ENCODE results near the gene CENPU. TPM values are rescaled to one million over a fixed set of nuclear protein-coding genes. Genes with fewer than 3 reads are reported as not detected.

The CENPU gene
- total RNA-seq, 1 experiment from 2014 or later, result 38.2 TPM

GRCh38 chr4:184728858-184729257 lies 5.0 kb downstream of the CENPU start:
- Histone ChIP-seq H3K4me3 (ENCODE audit: low read length) (no peak overlapping the region), H3K9me2 (replicated peaks; ENCODE audit: low read length) (no peaks in the 10 kb centered on the region), H3K9me3 (ENCODE audit: low read length) (no peaks in the 10 kb centered on the region), H3K4me1 (ENCODE audit: insufficient read depth, low read length) (peaks cover 16% of the 10 kb centered on the region), H4K20me1 (ENCODE audit: low read length) (no peaks in the 10 kb centered on the region), H3K79me2 (ENCODE audit: low read length) (peaks cover 54% of the 10 kb centered on the region), H3K9ac (ENCODE audit: low read length) (no peak overlapping the region), H3K27me3 (ENCODE audit: low read length) (no peaks in the 10 kb centered on the region), H2AFZ (ENCODE audit: low read length) (no peak overlapping the region), H3F3A (ENCODE audit: low read length, unreplicated experiment) (no peaks in the 10 kb centered on the region), H3K27ac (ENCODE audit: low read length) (peak overlapping the region; percentile 58), H3K36me3 (ENCODE audit: low read depth, low read length) (peaks cover 35% of the 10 kb centered on the region), H3K4me2 (ENCODE audit: low read length) (no peak overlapping the region)
- no peak for ATAC-seq
- peak; percentile 35 for DNase-seq
- ChIA-PET POLR2A (ENCODE audit: unreplicated experiment) (no interaction called here), CTCF (no interaction called here)
- TF ChIP-seq EZH2 (IDR thresholded peaks at IDR 0.05; ENCODE audit: low read length, unreplicated experiment) (no peak), EZH2phosphoT487 (IDR thresholded peaks at IDR 0.05; ENCODE audit: borderline replicate concordance, low read length) (no peak), CTCF (conservative IDR thresholded peaks at IDR 0.05; ENCODE audit: low read depth, low read length) (no peak)
- intact Hi-C loops (cut with micrococcal nuclease), result no loop called here
- no TSS peak for BruUV-seq (replicated peaks)

GRCh38 chr4:184727430-184727829 lies 6.5 kb downstream of the CENPU start:
- TF ChIP-seq CTCF (conservative IDR thresholded peaks at IDR 0.05; ENCODE audit: low read depth, low read length), result no peak
- no peak for TF ChIP-seq EZH2 (IDR thresholded peaks at IDR 0.05; ENCODE audit: low read length, unreplicated experiment)
- no peak for TF ChIP-seq EZH2phosphoT487 (IDR thresholded peaks at IDR 0.05; ENCODE audit: borderline replicate concordance, low read length)
- H3K4me3 ChIP-seq (ENCODE audit: low read length), result no peak overlapping the region
- intact Hi-C loops (cut with micrococcal nuclease), result no loop called here
- H3K79me2 ChIP-seq (ENCODE audit: low read length), result peaks cover 40% of the 10 kb centered on the region
- no peak overlapping the region for H3K4me2 ChIP-seq (ENCODE audit: low read length)
- H3K9ac ChIP-seq (ENCODE audit: low read length), result no peak overlapping the region
- peaks cover 42% of the 10 kb centered on the region for H3K36me3 ChIP-seq (ENCODE audit: low read depth, low read length)
- DNase-seq (no peak), ATAC-seq (no peak)
- no peaks in the 10 kb centered on the region for H4K20me1 ChIP-seq (ENCODE audit: low read length)
- no peaks in the 10 kb centered on the region for H3K9me2 ChIP-seq (replicated peaks; ENCODE audit: low read length)
- H3F3A ChIP-seq (ENCODE audit: low read length, unreplicated experiment), result no peaks in the 10 kb centered on the region
- no peak overlapping the region for H3K27ac ChIP-seq (ENCODE audit: low read length)
- H3K9me3 ChIP-seq (ENCODE audit: low read length), result no peaks in the 10 kb centered on the region
- ChIA-PET POLR2A (ENCODE audit: unreplicated experiment) (interaction anchor here (0.6 kb wide), 1 partner anchor 724 kb away, joined by 3 read pairs; no protein-coding TSS in a partner anchor), CTCF (no interaction called here)
- no peaks in the 10 kb centered on the region for H3K27me3 ChIP-seq (ENCODE audit: low read length)
- no peak overlapping the region for H2AFZ ChIP-seq (ENCODE audit: low read length)
- H3K4me1 ChIP-seq (ENCODE audit: insufficient read depth, low read length), result peaks cover 16% of the 10 kb centered on the region
- BruUV-seq (replicated peaks), result no TSS peak

GRCh38 chr4:184722798-184723197 lies 11.1 kb downstream of the CENPU start:
- Histone ChIP-seq H3K4me1 (ENCODE audit: insufficient read depth, low read length) (no peaks in the 10 kb centered on the region), H3K4me3 (ENCODE audit: low read length) (no peak overlapping the region), H3K27ac (ENCODE audit: low read length) (no peak overlapping the region), H3K9ac (ENCODE audit: low read length) (no peak overlapping the region), H3K27me3 (ENCODE audit: low read length) (no peaks in the 10 kb centered on the region), H3K79me2 (ENCODE audit: low read length) (peaks cover 7% of the 10 kb centered on the region), H4K20me1 (ENCODE audit: low read length) (no peaks in the 10 kb centered on the region), H3K9me3 (ENCODE audit: low read length) (no peaks in the 10 kb centered on the region), H2AFZ (ENCODE audit: low read length) (no peak overlapping the region), H3K4me2 (ENCODE audit: low read length) (no peak overlapping the region), H3F3A (ENCODE audit: low read length, unreplicated experiment) (no peaks in the 10 kb centered on the region), H3K36me3 (ENCODE audit: low read depth, low read length) (peaks cover 30% of the 10 kb centered on the region), H3K9me2 (replicated peaks; ENCODE audit: low read length) (no peaks in the 10 kb centered on the region)
- peak; percentile 15 for DNase-seq
- TF ChIP-seq EZH2 (IDR thresholded peaks at IDR 0.05; ENCODE audit: low read length, unreplicated experiment) (no peak), CTCF (conservative IDR thresholded peaks at IDR 0.05; ENCODE audit: low read depth, low read length) (peak; percentile 29; the same call in 1 of the 2 replicates)
- intact Hi-C loops (cut with micrococcal nuclease), result no loop called here
- CTCF ChIA-PET, result interaction anchor here (0.5 kb wide), 1 partner anchor 11 kb away, joined by 11 read pairs; no protein-coding TSS in a partner anchor
- BruUV-seq (replicated peaks), result no TSS peak
- ATAC-seq, result no peak
- POLR2A ChIA-PET (ENCODE audit: unreplicated experiment), result no interaction called here
